ENCODE data around the gene COL12A1. TPM values are rescaled to one million over a fixed set of nuclear protein-coding genes. Genes with fewer than 3 reads are reported as not detected.

The COL12A1 gene
- 10.4 TPM for total RNA-seq (2021; ENCODE audit: unreplicated experiment)
- polyA plus RNA-seq (2012; ENCODE audit: insufficient read length) = 10.5 TPM
- percentile 49 among the genes with signal in this experiment for Bru-seq, nascent RNA
- BruChase-seq, experiment 1, labeled RNA remaining after a 2-hour chase = percentile 46 among the genes with signal in this experiment
- percentile 53 among the genes with signal in this experiment for BruChase-seq, experiment 2, labeled RNA remaining after a 6-hour chase
- long read RNA-seq, partial matches to known transcripts = 3 of 6 reads
- long read RNA-seq, other reads (novel, unspliced or antisense) = 3 of 6 reads

DNA sequence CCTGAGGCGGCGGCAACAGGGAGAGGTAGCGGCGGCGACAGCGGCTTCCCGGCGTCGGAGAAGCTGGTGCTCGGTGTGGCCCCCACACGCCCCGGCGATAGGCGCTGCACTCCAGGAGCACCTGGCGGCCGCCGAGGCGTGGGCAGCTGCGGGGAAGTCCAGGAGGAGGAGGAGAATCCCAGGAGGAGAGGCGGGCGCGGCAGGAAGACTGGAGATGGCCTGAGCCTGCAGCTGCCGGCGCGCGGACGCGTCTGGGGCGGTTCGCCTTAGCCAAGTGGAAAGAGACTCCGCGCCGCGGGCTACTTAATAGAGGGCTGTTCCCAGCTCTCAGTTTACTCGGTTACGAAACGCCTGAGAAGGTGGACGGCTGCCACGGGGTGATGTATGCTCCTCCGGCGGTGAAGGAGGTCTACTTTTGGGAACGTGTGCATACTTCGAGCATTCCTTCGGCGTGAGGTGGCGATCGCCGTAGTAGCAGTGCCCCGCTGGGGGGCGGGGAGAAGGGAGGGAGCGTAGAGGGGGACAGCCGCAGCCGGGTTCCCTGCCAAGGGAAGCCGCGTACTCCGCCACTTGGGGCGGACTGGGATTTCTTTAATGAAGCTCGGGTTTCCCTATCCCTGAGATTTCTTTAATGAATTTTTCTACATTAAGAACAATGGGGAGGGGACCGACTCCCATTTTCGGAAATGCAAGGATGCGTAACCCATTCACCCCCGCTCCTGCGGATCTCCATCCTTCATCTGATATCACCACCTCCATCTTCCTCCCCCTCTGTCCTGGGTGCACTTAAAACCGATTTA is at the start of gene COL12A1:
Gene COL12A1 (minus strand): TSS at position 278 of the 800 bp plus-strand sequence. CDS start 3,261 bp downstream, outside the sequence.
- H3K27me3 ChIP-seq (ENCODE audit: control insufficient read depth, insufficient read depth, low read length) = peaks cover 5% of the 10 kb centered on the region; the same call in 1 of the 2 replicates
- ATAC-seq (peak; percentile 63), DNase-seq (ENCODE audit: low read depth, low spot score) (no peak)
- peaks cover 5% of the 10 kb centered on the region for H3K4me1 ChIP-seq (ENCODE audit: control insufficient read depth, insufficient read depth, low read length)
- BruUV-seq (replicated peaks) = no TSS peak
- intact Hi-C loops (cut with micrococcal nuclease; ENCODE audit: unreplicated experiment) (loop anchor here (2.0 to 10.0 kb wide), 5 partner anchors 311 to 1234 kb away; no protein-coding TSS in a partner anchor), in situ Hi-C loops (cut with HindIII; ENCODE audit: low pct_unique_long_range_greater_than_20kb, low sequenced_read_pairs) (no loop called here)
- TF ChIP-seq POLR2AphosphoS5 (IDR thresholded peaks at IDR 0.05; ENCODE audit: low read depth, low read length) (no peak), TCF7L2 (IDR thresholded peaks at IDR 0.05; ENCODE audit: low read depth, low read length) (no peak), SIN3A (IDR thresholded peaks at IDR 0.05; ENCODE audit: borderline replicate concordance, insufficient read depth, low read depth, low read length) (no peak)
- TF ChIP-seq, protein P1, sequence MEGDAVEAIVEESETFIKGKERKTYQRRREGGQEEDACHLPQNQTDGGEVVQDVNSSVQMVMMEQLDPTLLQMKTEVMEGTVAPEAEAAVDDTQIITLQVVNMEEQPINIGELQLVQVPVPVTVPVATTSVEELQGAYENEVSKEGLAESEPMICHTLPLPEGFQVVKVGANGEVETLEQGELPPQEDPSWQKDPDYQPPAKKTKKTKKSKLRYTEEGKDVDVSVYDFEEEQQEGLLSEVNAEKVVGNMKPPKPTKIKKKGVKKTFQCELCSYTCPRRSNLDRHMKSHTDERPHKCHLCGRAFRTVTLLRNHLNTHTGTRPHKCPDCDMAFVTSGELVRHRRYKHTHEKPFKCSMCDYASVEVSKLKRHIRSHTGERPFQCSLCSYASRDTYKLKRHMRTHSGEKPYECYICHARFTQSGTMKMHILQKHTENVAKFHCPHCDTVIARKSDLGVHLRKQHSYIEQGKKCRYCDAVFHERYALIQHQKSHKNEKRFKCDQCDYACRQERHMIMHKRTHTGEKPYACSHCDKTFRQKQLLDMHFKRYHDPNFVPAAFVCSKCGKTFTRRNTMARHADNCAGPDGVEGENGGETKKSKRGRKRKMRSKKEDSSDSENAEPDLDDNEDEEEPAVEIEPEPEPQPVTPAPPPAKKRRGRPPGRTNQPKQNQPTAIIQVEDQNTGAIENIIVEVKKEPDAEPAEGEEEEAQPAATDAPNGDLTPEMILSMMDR (IDR thresholded peaks at IDR 0.05) = no peak
- TF ChIP-seq, protein P2, sequence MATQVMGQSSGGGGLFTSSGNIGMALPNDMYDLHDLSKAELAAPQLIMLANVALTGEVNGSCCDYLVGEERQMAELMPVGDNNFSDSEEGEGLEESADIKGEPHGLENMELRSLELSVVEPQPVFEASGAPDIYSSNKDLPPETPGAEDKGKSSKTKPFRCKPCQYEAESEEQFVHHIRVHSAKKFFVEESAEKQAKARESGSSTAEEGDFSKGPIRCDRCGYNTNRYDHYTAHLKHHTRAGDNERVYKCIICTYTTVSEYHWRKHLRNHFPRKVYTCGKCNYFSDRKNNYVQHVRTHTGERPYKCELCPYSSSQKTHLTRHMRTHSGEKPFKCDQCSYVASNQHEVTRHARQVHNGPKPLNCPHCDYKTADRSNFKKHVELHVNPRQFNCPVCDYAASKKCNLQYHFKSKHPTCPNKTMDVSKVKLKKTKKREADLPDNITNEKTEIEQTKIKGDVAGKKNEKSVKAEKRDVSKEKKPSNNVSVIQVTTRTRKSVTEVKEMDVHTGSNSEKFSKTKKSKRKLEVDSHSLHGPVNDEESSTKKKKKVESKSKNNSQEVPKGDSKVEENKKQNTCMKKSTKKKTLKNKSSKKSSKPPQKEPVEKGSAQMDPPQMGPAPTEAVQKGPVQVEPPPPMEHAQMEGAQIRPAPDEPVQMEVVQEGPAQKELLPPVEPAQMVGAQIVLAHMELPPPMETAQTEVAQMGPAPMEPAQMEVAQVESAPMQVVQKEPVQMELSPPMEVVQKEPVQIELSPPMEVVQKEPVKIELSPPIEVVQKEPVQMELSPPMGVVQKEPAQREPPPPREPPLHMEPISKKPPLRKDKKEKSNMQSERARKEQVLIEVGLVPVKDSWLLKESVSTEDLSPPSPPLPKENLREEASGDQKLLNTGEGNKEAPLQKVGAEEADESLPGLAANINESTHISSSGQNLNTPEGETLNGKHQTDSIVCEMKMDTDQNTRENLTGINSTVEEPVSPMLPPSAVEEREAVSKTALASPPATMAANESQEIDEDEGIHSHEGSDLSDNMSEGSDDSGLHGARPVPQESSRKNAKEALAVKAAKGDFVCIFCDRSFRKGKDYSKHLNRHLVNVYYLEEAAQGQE (IDR thresholded peaks at IDR 0.05; ENCODE audit: insufficient read depth in 1 of 2, low read depth in 2 of 2, low read length in 1 of 2) = no peak
- peak within 1 kb of the TSS; percentile 45 to 62 for H3K4me3 ChIP-seq (ENCODE audit: low read depth in 2 of 2, low read length in 2 of 2)
- H3K9me3 ChIP-seq (ENCODE audit: control insufficient read depth, insufficient read depth, low read depth, low read length) = no peaks in the 10 kb centered on the region
- ChIA-PET CTCF (interaction anchor here (1.7 kb wide), 1 partner anchor 86 kb away, joined by 3 read pairs; no protein-coding TSS in a partner anchor), POLR2A (no interaction called here)
- no peaks in the 10 kb centered on the region; the same call in 1 of the 2 replicates for H3K36me3 ChIP-seq (ENCODE audit: control insufficient read depth, insufficient read depth, low read length)
- H3K27ac ChIP-seq (ENCODE audit: low read length) = no peak within 1 kb of the TSS

- CTCF ChIA-PET = no interaction called here
- intact Hi-C loops (cut with micrococcal nuclease; ENCODE audit: unreplicated experiment) = no loop called here
- H3K4me3 ChIP-seq (ENCODE audit: low read depth in 2 of 2, low read length in 2 of 2) = no peak overlapping the region
- no peak for TF ChIP-seq SIN3A (IDR thresholded peaks at IDR 0.05; ENCODE audit: borderline replicate concordance, insufficient read depth, low read depth, low read length)
- TF ChIP-seq, protein P2 (IDR thresholded peaks at IDR 0.05; ENCODE audit: insufficient read depth in 1 of 2, low read depth in 2 of 2, low read length in 1 of 2) = no peak
- no peak for TF ChIP-seq TCF7L2 (IDR thresholded peaks at IDR 0.05; ENCODE audit: low read depth, low read length)
- no peak for TF ChIP-seq POLR2AphosphoS5 (IDR thresholded peaks at IDR 0.05; ENCODE audit: low read depth, low read length)
- TF ChIP-seq, protein P1 (IDR thresholded peaks at IDR 0.05) = no peak
- BruUV-seq (replicated peaks) = no TSS peak
- H3K36me3 ChIP-seq (ENCODE audit: control insufficient read depth, insufficient read depth, low read length) = peaks cover 6% of the 10 kb centered on the region
- in situ Hi-C loops (cut with HindIII; ENCODE audit: low pct_unique_long_range_greater_than_20kb, low sequenced_read_pairs) = no loop called here
- H3K4me1 ChIP-seq (ENCODE audit: control insufficient read depth, insufficient read depth, low read length) = no peaks in the 10 kb centered on the region
- POLR2A ChIA-PET = no interaction called here
- H3K9me3 ChIP-seq (ENCODE audit: control insufficient read depth, insufficient read depth, low read depth, low read length) = no peaks in the 10 kb centered on the region
- no peak overlapping the region for H3K27ac ChIP-seq (ENCODE audit: low read length)
- no peaks in the 10 kb centered on the region for H3K27me3 ChIP-seq (ENCODE audit: control insufficient read depth, insufficient read depth, low read length)
- ATAC-seq (no peak), DNase-seq (ENCODE audit: low read depth, low spot score) (no peak)
Observed at GRCh38 chr6:75250552-75250951, 44.7 kb upstream of the COL12A1 start.

All from Panc1 (cell line).